MM.1S (cell line): Measurements from ENCODE around the gene ALG9.

Experiments
- CTCF ChIP-seq: fragments of 300-600 bp; sonication (generic); IDR thresholded peaks from 2 replicates; pipeline ENCODE4 v1.5.1; 2016; ENCODE audit warnings: antibody characterized with exemption, low read length, mixed read lengths
- EZH2 ChIP-seq: fragments of 300-600 bp; sonication (generic); optimal IDR thresholded peaks from 2 replicates; pipeline ENCODE3; 2017; ENCODE audit warnings: low read depth, mild to moderate bottlenecking, antibody characterized with exemption, low read length, mixed read lengths
- EZH2phosphoT487 ChIP-seq: fragments of 300-600 bp; sonication (generic); IDR thresholded peaks from 2 replicates; pipeline ENCODE4 v1.6.1; 2018; ENCODE audit warnings: antibody characterized with exemption, low read length

GRCh38 chr11:111841370-111842053 is 29.9 kb downstream of the ALG9 start:
- TF ChIP-seq CTCF (peak; percentile 92), EZH2phosphoT487 (no peak), EZH2 (no peak)
